Neural cell (in vitro differentiated cells): Measurements from ENCODE around the gene SMCO4.

Experiments
- CTCF ChIP-seq: fragments of 450-650 bp; IDR thresholded peaks from 2 replicates; pipeline ENCODE4 v1.5.1; 2014; ENCODE audit warnings: antibody characterized with exemption, mild to moderate bottlenecking, moderate library complexity; ENCODE audit not compliant: poor library complexity, severe bottlenecking
- POLR2AphosphoS5 ChIP-seq: IDR thresholded peaks from 2 replicates; pipeline ENCODE4 v1.6.1; 2012
- SMC3 ChIP-seq: fragments of 450-650 bp; conservative IDR thresholded peaks from 2 replicates; pipeline ENCODE4 v1.6.1; 2014; ENCODE audit warnings: antibody characterized with exemption, mild to moderate bottlenecking, moderate library complexity; ENCODE audit not compliant: poor library complexity

DNA sequence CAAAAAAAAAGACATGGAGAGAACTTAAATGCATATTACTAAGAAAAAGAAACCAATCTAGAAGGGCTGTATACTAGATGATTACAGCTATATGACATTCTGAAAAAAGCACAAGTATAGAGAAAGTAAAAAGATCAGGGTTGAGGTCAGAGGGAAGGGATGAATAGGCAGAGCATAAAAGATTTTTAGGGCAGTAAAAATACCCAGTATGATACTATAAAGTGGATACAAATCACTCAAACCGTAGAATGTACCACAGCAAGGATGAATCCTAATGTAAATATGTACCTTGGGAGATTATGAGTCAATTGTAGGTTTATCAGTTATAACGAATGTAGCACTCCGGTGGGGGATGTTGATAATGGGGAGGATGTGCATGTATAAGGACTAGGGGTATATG is 29.4 kb upstream of the SMCO4 start:
- TF ChIP-seq POLR2AphosphoS5 = no peak
- TF ChIP-seq SMC3 = no peak
- no peak for TF ChIP-seq CTCF
